NB4 (cell line): ENCODE data around the gene OR2Z1.

ENCODE experiments used
- MYC ChIP-seq: IDR thresholded peaks from 2 replicates; pipeline ENCODE4 v1.6.1; 2011; ENCODE audit warnings: low read depth, low read length
- POLR2A ChIP-seq: IDR thresholded peaks from 2 replicates; pipeline ENCODE4 v1.6.1; 2011; ENCODE audit warnings: mild to moderate bottlenecking; ENCODE audit not compliant: insufficient read length; ENCODE audit errors: extremely low read depth
- TF ChIP-seq, protein P1 (sequence below): IDR thresholded peaks from one replicate; pipeline ENCODE4 v1.5.1; 2012; ENCODE audit warnings: low read depth, low read length
- TF ChIP-seq, protein P2 (sequence below): IDR thresholded peaks from 2 replicates; pipeline ENCODE4 v1.6.1; 2011; ENCODE audit warnings: low read depth, low read length

DNA sequence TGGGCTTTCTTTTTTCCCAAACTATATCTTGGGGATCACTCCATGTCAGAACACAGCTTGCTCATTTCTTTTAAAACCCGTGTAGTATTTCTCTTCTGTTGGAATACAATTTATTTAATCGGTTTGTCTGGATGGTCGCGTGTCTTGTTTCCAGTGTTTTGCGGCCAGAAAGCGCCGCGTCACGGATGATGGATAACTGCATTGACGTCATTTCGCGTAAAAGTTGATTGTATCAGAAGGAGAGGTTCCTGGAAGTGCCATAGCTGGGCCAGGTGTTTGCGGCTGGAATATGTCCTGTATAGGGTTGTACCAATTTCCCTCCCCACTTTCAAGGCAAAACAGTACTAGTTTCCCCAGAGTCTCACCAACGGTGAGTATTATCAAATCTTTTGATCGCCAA lies 32.5 kb upstream of the OR2Z1 start:
- TF ChIP-seq, protein P1, sequence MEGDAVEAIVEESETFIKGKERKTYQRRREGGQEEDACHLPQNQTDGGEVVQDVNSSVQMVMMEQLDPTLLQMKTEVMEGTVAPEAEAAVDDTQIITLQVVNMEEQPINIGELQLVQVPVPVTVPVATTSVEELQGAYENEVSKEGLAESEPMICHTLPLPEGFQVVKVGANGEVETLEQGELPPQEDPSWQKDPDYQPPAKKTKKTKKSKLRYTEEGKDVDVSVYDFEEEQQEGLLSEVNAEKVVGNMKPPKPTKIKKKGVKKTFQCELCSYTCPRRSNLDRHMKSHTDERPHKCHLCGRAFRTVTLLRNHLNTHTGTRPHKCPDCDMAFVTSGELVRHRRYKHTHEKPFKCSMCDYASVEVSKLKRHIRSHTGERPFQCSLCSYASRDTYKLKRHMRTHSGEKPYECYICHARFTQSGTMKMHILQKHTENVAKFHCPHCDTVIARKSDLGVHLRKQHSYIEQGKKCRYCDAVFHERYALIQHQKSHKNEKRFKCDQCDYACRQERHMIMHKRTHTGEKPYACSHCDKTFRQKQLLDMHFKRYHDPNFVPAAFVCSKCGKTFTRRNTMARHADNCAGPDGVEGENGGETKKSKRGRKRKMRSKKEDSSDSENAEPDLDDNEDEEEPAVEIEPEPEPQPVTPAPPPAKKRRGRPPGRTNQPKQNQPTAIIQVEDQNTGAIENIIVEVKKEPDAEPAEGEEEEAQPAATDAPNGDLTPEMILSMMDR = no peak
- TF ChIP-seq POLR2A (no peak), MYC (no peak)
- TF ChIP-seq, protein P2, sequence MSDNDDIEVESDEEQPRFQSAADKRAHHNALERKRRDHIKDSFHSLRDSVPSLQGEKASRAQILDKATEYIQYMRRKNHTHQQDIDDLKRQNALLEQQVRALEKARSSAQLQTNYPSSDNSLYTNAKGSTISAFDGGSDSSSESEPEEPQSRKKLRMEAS = no peak
